NCI-H2029 treated with DMSO at 0.1 percent for 48 hours (cell line): ENCODE results near the gene HHLA2.
"Not testable (repeated sequence)": the region's sequence is repeated elsewhere in the genome, so short reads cannot be mapped to it uniquely, and the experiment has no call there.

Source experiments
- DNase-seq: peaks from one replicate; lab custom pipeline; 2025; lab: John Stamatoyannopoulos, UW

Gene HHLA2

GRCh38 chr3:108342837-108343486 lies 46.6 kb downstream of the HHLA2 start:
- no peak for DNase-seq

GRCh38 chr3:108343491-108343890 lies 47.1 kb downstream of the HHLA2 start:
- no peak for DNase-seq

GRCh38 chr3:108345492-108346205 lies 49.3 kb downstream of the HHLA2 start:
- DNase-seq: no peak

GRCh38 chr3:108346301-108347227 lies 50.2 kb downstream of the HHLA2 start:
- no peak for DNase-seq

- DNase-seq: no peak
Measured at GRCh38 chr3:108352176-108352575, 55.8 kb downstream of the HHLA2 start.

GRCh38 chr3:108354562-108354961 lies 58.2 kb downstream of the HHLA2 start:
- no peak for DNase-seq

- DNase-seq: no peak
Measured at GRCh38 chr3:108357042-108357441, 60.7 kb downstream of the HHLA2 start.

- no peak for DNase-seq
Measured at GRCh38 chr3:108359011-108359410, 62.7 kb downstream of the HHLA2 start.

GRCh38 chr3:108376026-108376425 lies 79.7 kb downstream of the HHLA2 start:
- no peak for DNase-seq

- DNase-seq: no peak
Measured at GRCh38 chr3:108377384-108377783, 81.0 kb downstream of the HHLA2 start.

- no peak for DNase-seq
Measured at GRCh38 chr3:108378153-108378951, 82.0 kb downstream of the HHLA2 start.

- not testable (repeated sequence) for DNase-seq
Measured at GRCh38 chr3:108378952-108379342, 82.6 kb downstream of the HHLA2 start.

GRCh38 chr3:108380128-108380795 lies 83.9 kb downstream of the HHLA2 start:
- no peak for DNase-seq

GRCh38 chr3:108381529-108382140 lies 85.3 kb downstream of the HHLA2 start:
- no peak for DNase-seq

GRCh38 chr3:108383306-108383705 lies 87.0 kb downstream of the HHLA2 start:
- DNase-seq: no peak

- DNase-seq: no peak
Measured at GRCh38 chr3:108387063-108387462, 90.7 kb downstream of the HHLA2 start.

GRCh38 chr3:108388136-108389132 lies 92.1 kb downstream of the HHLA2 start:
- DNase-seq: no peak

- DNase-seq: no peak
Measured at GRCh38 chr3:108389372-108389771, 93.0 kb downstream of the HHLA2 start.

- DNase-seq: no peak
Measured at GRCh38 chr3:108391917-108392593, 95.7 kb downstream of the HHLA2 start.
